Activated T-helper 2 cell treated with anti-CD3 and anti-CD28 coated beads, Interferon-gamma antibody, Interleukin-2, Interleukin-4, amounts not matched to agents 10 μg/mL and 5 μg/mL and 100 μg/mL, durations not matched to agents 14 hours and 24 hours and 36 hours (primary cell): ENCODE results near the gene PTPRF. TPM values are rescaled to one million over a fixed set of nuclear protein-coding genes. Genes with fewer than 3 reads are reported as not detected.

Experiments
- DNase-seq: peaks from one replicate; pipeline ENCODE4 v3.0.0; 2021; ENCODE audit warnings: low spot score
- H3K27ac Mint-ChIP-seq: one replicate; pipeline ENCODE4 v1.8.0; 2021; ENCODE audit warnings: mixed read lengths
- H3K27me3 Mint-ChIP-seq: one replicate; pipeline ENCODE4 v1.8.0; 2021; ENCODE audit warnings: low read depth, mixed read lengths
- H3K36me3 Mint-ChIP-seq: one replicate; pipeline ENCODE4 v1.8.0; 2021; ENCODE audit warnings: low read depth, mixed read lengths
- H3K4me1 Mint-ChIP-seq: one replicate; pipeline ENCODE4 v1.8.0; 2021; ENCODE audit warnings: low read depth, mixed read lengths
- H3K4me3 Mint-ChIP-seq: one replicate; pipeline ENCODE4 v1.8.0; 2021; ENCODE audit warnings: low read depth, mild to moderate bottlenecking, moderate library complexity, mixed read lengths
- H3K9me3 Mint-ChIP-seq: one replicate; pipeline ENCODE4 v1.8.0; 2021; ENCODE audit warnings: mixed read lengths
- intact Hi-C: fragments of 100-400 bp; cut with micrococcal nuclease; formaldehyde crosslinking; loops from one replicate; pipeline ENCODE4 v1.15.1; 2023
- total RNA-seq: library from RNA; stranded (reverse); gene quantifications from 2 replicates; pipeline ENCODE4 v1.2.3, GENCODE V29; 2022

Gene PTPRF
- total RNA-seq, 1 donor from 2014 or later = 3.0 TPM

GRCh38 chr1:43552813-43553212, 22.1 kb downstream of the PTPRF start:
- Mint-ChIP-seq H3K36me3 (no peaks in the 10 kb centered on the region), H3K4me1 (peaks cover 7% of the 10 kb centered on the region), H3K4me3 (no peak overlapping the region), H3K27me3 (peaks cover 14% of the 10 kb centered on the region), H3K27ac (no peak overlapping the region), H3K9me3 (no peaks in the 10 kb centered on the region)
- no peak for DNase-seq
- intact Hi-C loops = no loop called here

GRCh38 chr1:43554444-43554992, 23.8 kb downstream of the PTPRF start:
- Mint-ChIP-seq H3K27ac (no peak overlapping the region), H3K9me3 (no peaks in the 10 kb centered on the region), H3K4me3 (no peak overlapping the region), H3K4me1 (peaks cover 7% of the 10 kb centered on the region), H3K36me3 (no peaks in the 10 kb centered on the region), H3K27me3 (peaks cover 14% of the 10 kb centered on the region)
- intact Hi-C loops = no loop called here
- DNase-seq = peak; percentile 40

- no peak overlapping the region for H3K27ac Mint-ChIP-seq
Observed at GRCh38 chr1:43556782-43557181, 26.1 kb downstream of the PTPRF start.

GRCh38 chr1:43557744-43558245, 27.1 kb downstream of the PTPRF start:
- peaks cover 5% of the 10 kb centered on the region for H3K4me1 Mint-ChIP-seq
- intact Hi-C loops = no loop called here
- no peaks in the 10 kb centered on the region for H3K36me3 Mint-ChIP-seq
- H3K27me3 Mint-ChIP-seq = no peaks in the 10 kb centered on the region
- H3K9me3 Mint-ChIP-seq = no peaks in the 10 kb centered on the region
- no peak overlapping the region for H3K4me3 Mint-ChIP-seq
- no peak overlapping the region for H3K27ac Mint-ChIP-seq
- DNase-seq = no peak

More at GRCh38 chr1:43556782-43557181, 26.1 kb downstream of the PTPRF start:
- Mint-ChIP-seq H3K4me3 (no peak overlapping the region), H3K27me3 (peaks cover 5% of the 10 kb centered on the region), H3K36me3 (no peaks in the 10 kb centered on the region), H3K4me1 (peaks cover 5% of the 10 kb centered on the region), H3K9me3 (no peaks in the 10 kb centered on the region)
- intact Hi-C loops = no loop called here
- DNase-seq = no peak

GRCh38 chr1:43558346-43558841, 27.7 kb downstream of the PTPRF start:
- Mint-ChIP-seq H3K4me3 (no peak overlapping the region), H3K4me1 (peaks cover 5% of the 10 kb centered on the region), H3K36me3 (no peaks in the 10 kb centered on the region), H3K27ac (no peak overlapping the region), H3K9me3 (no peaks in the 10 kb centered on the region), H3K27me3 (no peaks in the 10 kb centered on the region)
- intact Hi-C loops = no loop called here
- no peak for DNase-seq

GRCh38 chr1:43559714-43560113, 29.0 kb downstream of the PTPRF start:
- H3K4me3 Mint-ChIP-seq = no peak overlapping the region
- H3K36me3 Mint-ChIP-seq = no peaks in the 10 kb centered on the region
- no peaks in the 10 kb centered on the region for H3K9me3 Mint-ChIP-seq
- no peaks in the 10 kb centered on the region for H3K27me3 Mint-ChIP-seq
- DNase-seq = no peak
- intact Hi-C loops = no loop called here
- peaks cover 1% of the 10 kb centered on the region for H3K4me1 Mint-ChIP-seq
- H3K27ac Mint-ChIP-seq = no peak overlapping the region

GRCh38 chr1:43560286-43560685, 29.6 kb downstream of the PTPRF start:
- intact Hi-C loops = no loop called here
- peaks cover 3% of the 10 kb centered on the region for H3K4me1 Mint-ChIP-seq
- no peak overlapping the region for H3K27ac Mint-ChIP-seq
- H3K27me3 Mint-ChIP-seq = no peaks in the 10 kb centered on the region
- no peak for DNase-seq
- no peaks in the 10 kb centered on the region for H3K36me3 Mint-ChIP-seq
- H3K4me3 Mint-ChIP-seq = no peak overlapping the region
- no peaks in the 10 kb centered on the region for H3K9me3 Mint-ChIP-seq

- Mint-ChIP-seq H3K27ac (no peak overlapping the region), H3K27me3 (no peaks in the 10 kb centered on the region), H3K4me1 (peaks cover 4% of the 10 kb centered on the region), H3K4me3 (no peak overlapping the region), H3K36me3 (no peaks in the 10 kb centered on the region), H3K9me3 (no peaks in the 10 kb centered on the region)
- intact Hi-C loops = no loop called here
- DNase-seq = no peak
Observed at GRCh38 chr1:43563876-43564539, 33.3 kb downstream of the PTPRF start.

GRCh38 chr1:43564551-43565348, 34.1 kb downstream of the PTPRF start:
- no peak for DNase-seq
- no peaks in the 10 kb centered on the region for H3K9me3 Mint-ChIP-seq
- no peaks in the 10 kb centered on the region for H3K27me3 Mint-ChIP-seq
- H3K27ac Mint-ChIP-seq = no peak overlapping the region
- peaks cover 4% of the 10 kb centered on the region for H3K4me1 Mint-ChIP-seq
- intact Hi-C loops = no loop called here
- H3K36me3 Mint-ChIP-seq = no peaks in the 10 kb centered on the region
- peak overlapping the region; percentile 62 for H3K4me3 Mint-ChIP-seq

GRCh38 chr1:43565600-43566360, 35.1 kb downstream of the PTPRF start:
- intact Hi-C loops = no loop called here
- Mint-ChIP-seq H3K4me3 (peak overlapping the region; percentile 62), H3K4me1 (peaks cover 4% of the 10 kb centered on the region), H3K27ac (no peak overlapping the region), H3K27me3 (no peaks in the 10 kb centered on the region), H3K9me3 (no peaks in the 10 kb centered on the region), H3K36me3 (no peaks in the 10 kb centered on the region)
- DNase-seq = peak; percentile 52

- Mint-ChIP-seq H3K36me3 (no peaks in the 10 kb centered on the region), H3K4me3 (peak overlapping the region; percentile 62)
Observed at GRCh38 chr1:43566382-43567044, 35.8 kb downstream of the PTPRF start.

GRCh38 chr1:43569175-43569574, 38.5 kb downstream of the PTPRF start:
- intact Hi-C loops = no loop called here
- no peaks in the 10 kb centered on the region for H3K36me3 Mint-ChIP-seq

More at GRCh38 chr1:43566382-43567044, 35.8 kb downstream of the PTPRF start:
- peaks cover 4% of the 10 kb centered on the region for H3K4me1 Mint-ChIP-seq
- H3K27me3 Mint-ChIP-seq = no peaks in the 10 kb centered on the region
- intact Hi-C loops = no loop called here
- DNase-seq = no peak
- H3K27ac Mint-ChIP-seq = no peak overlapping the region
- H3K9me3 Mint-ChIP-seq = no peaks in the 10 kb centered on the region

More at GRCh38 chr1:43569175-43569574, 38.5 kb downstream of the PTPRF start:
- Mint-ChIP-seq H3K27ac (no peak overlapping the region), H3K27me3 (no peaks in the 10 kb centered on the region), H3K4me1 (peaks cover 4% of the 10 kb centered on the region), H3K4me3 (no peak overlapping the region), H3K9me3 (no peaks in the 10 kb centered on the region)
- no peak for DNase-seq
